ENCODE measurements around the gene XRCC6. TPM values are rescaled to one million over a fixed set of nuclear protein-coding genes. Genes with fewer than 3 reads are reported as not detected.

The XRCC6 gene
- polyA plus RNA-seq, 1 donor (not counting 4 experiments of a cell fraction or from before 2014, with no cell fraction given): 247 TPM

DNA sequence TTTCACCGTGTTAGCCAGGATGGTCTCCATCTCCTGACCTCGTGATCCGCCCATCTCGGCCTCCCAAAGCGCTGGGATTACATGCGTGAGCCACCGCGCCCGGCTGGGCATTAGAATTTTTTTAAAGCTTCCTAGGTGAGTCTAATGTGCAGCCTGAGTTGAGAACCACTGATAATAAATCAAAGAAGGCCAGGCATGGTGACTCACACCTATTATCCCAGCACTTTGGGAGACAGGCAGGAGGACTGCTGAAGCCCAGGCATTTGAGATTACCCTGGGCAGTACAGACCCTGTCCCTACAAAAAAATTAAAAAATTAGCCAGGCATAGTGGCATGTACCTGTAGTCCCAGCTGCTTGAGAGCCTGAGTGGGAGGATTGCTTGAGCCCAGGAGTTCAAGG is 91.9 kb downstream of the XRCC6 start:
- no peaks in the 10 kb centered on the region for H3K79me2 ChIP-seq (ENCODE audit: control insufficient read depth, insufficient read depth, low read length)
- no peaks in the 10 kb centered on the region for H3K9me3 ChIP-seq (ENCODE audit: control insufficient read depth, low read depth, low read length)
- DNase-seq (ENCODE audit: low read depth, low spot score) (no peak), FAIRE-seq (no peak)
- H3K9ac ChIP-seq (ENCODE audit: control insufficient read depth, extremely low read depth, insufficient read depth, low read length): no peak overlapping the region
- H3K4me2 ChIP-seq (ENCODE audit: control insufficient read depth, extremely low read depth, insufficient read depth, low read depth, low read length): no peak overlapping the region
- H3K4me3 ChIP-seq (ENCODE audit: control insufficient read depth in 2 of 3, extremely low read depth in 1 of 3, insufficient read depth in 2 of 3, low read depth in 1 of 3, low read length in 3 of 3): no peak overlapping the region
- TF ChIP-seq, protein P1, sequence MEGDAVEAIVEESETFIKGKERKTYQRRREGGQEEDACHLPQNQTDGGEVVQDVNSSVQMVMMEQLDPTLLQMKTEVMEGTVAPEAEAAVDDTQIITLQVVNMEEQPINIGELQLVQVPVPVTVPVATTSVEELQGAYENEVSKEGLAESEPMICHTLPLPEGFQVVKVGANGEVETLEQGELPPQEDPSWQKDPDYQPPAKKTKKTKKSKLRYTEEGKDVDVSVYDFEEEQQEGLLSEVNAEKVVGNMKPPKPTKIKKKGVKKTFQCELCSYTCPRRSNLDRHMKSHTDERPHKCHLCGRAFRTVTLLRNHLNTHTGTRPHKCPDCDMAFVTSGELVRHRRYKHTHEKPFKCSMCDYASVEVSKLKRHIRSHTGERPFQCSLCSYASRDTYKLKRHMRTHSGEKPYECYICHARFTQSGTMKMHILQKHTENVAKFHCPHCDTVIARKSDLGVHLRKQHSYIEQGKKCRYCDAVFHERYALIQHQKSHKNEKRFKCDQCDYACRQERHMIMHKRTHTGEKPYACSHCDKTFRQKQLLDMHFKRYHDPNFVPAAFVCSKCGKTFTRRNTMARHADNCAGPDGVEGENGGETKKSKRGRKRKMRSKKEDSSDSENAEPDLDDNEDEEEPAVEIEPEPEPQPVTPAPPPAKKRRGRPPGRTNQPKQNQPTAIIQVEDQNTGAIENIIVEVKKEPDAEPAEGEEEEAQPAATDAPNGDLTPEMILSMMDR (optimal IDR thresholded peaks at IDR 0.05 in 1 of 3, IDR thresholded peaks at IDR 0.05 in 1 of 3, conservative IDR thresholded peaks at IDR 0.05 in 1 of 3; ENCODE audit: extremely low read depth in 1 of 3, insufficient read depth in 2 of 3, low read length in 3 of 3): no peak
- TF ChIP-seq EZH2 (IDR thresholded peaks at IDR 0.05; ENCODE audit: low read length): no peak
- H4K20me1 ChIP-seq (ENCODE audit: control insufficient read depth, extremely low read depth, insufficient read depth, low read length): no peaks in the 10 kb centered on the region
- no peaks in the 10 kb centered on the region for H3K4me1 ChIP-seq (ENCODE audit: control insufficient read depth, extremely low read depth, insufficient read depth, low read length)
- no peaks in the 10 kb centered on the region for H3K9me1 ChIP-seq (ENCODE audit: control insufficient read depth, extremely low read depth, insufficient read depth, low read length)
- dilution Hi-C loops (cut with MboI; ENCODE audit: extremely low pct_ligation_motif_present, low sequenced_read_pairs): no loop called here
- peaks cover 4% of the 10 kb centered on the region for H3K27me3 ChIP-seq (ENCODE audit: control insufficient read depth, extremely low read depth, insufficient read depth, low read length)
- no peak overlapping the region for H2AFZ ChIP-seq (ENCODE audit: control insufficient read depth, low read length)
- H3K36me3 ChIP-seq (ENCODE audit: control insufficient read depth in 2 of 2, extremely low read depth in 1 of 2, insufficient read depth in 2 of 2, low read length in 2 of 2): no peaks in the 10 kb centered on the region
- no peak overlapping the region for H3K27ac ChIP-seq (ENCODE audit: control insufficient read depth, insufficient read depth, low read length)

Small RNAs within 50 kb of the gene (small RNA-seq; reads per million reads assigned to genes)
- 0 reads per million in 3 experiments for gene HMGN2P10 (ENCODE audit: insufficient read length in 3 of 3, low read depth in 3 of 3, low replicate concordance in 1 of 3)
- 0 reads per million in 3 experiments for gene RF00019 (ENCODE audit: insufficient read length in 3 of 3, low read depth in 3 of 3, low replicate concordance in 1 of 3)
- gene RNU6-476P (ENCODE audit: insufficient read length in 3 of 3, low read depth in 3 of 3, low replicate concordance in 1 of 3): 0 to 0.25 (median 0) reads per million in 3 experiments

Other genes starting within 250 kb of the XRCC6 start
- gene TEF, start 239.4 kb upstream of the XRCC6 start, polyA plus RNA-seq: 8.6 to 12.4 TPM (median 12.0 TPM) in 3 replicates
- gene TOB2, start 174.5 kb upstream of the XRCC6 start, polyA plus RNA-seq: 14.5 to 19.2 TPM (median 14.6 TPM) in 3 replicates
- 51.9 to 77.7 TPM (median 73.0 TPM) in 3 replicates for gene PHF5A, start 152.6 kb upstream of the XRCC6 start, polyA plus RNA-seq
- gene ACO2, start 152.2 kb upstream of the XRCC6 start, polyA plus RNA-seq: 20.7 to 57.9 TPM (median 37.2 TPM) in 3 replicates
- 41.4 to 63.0 TPM (median 44.7 TPM) in 3 replicates for gene POLR3H, start 76.8 kb upstream of the XRCC6 start, polyA plus RNA-seq
- gene CSDC2, start 60.3 kb upstream of the XRCC6 start, polyA plus RNA-seq: not detected in 3 replicates
- 39.6 to 52.2 TPM (median 47.1 TPM) in 3 replicates for gene PMM1, start 31.5 kb upstream of the XRCC6 start, polyA plus RNA-seq
- 32.8 to 43.1 TPM (median 39.6 TPM) in 3 replicates for gene DESI1, start 252 bp upstream of the XRCC6 start, polyA plus RNA-seq
- gene SNU13, start 67.6 kb downstream of the XRCC6 start, polyA plus RNA-seq: 230 to 277 TPM (median 251 TPM) in 3 replicates
- gene MEI1, start 78.2 kb downstream of the XRCC6 start, polyA plus RNA-seq: 0.10 TPM in 1 of 3 replicates, not detected in the others
- gene CCDC134, start 179.4 kb downstream of the XRCC6 start, polyA plus RNA-seq: 3.5 to 6.3 TPM (median 4.1 TPM) in 3 replicates
- gene SREBF2, start 211.8 kb downstream of the XRCC6 start, polyA plus RNA-seq: 57.5 to 68.4 TPM (median 58.4 TPM) in 3 replicates

Measured in keratinocyte (primary cell).